Measurements from ENCODE around the gene IP6K1.

IP6K1 gene

GRCh38 chr3:49718858-49719213, 67.5 kb downstream of the IP6K1 start:
- H3K36me3 ChIP-seq (ENCODE audit: insufficient read depth, low read length), result no peaks in the 10 kb centered on the region

GRCh38 chr3:49717959-49718857, 68.1 kb downstream of the IP6K1 start:
- no peaks in the 10 kb centered on the region for H3K9me3 ChIP-seq (ENCODE audit: control insufficient read depth, insufficient read depth, low read length)
- no peaks in the 10 kb centered on the region; the same call in 1 of the 2 replicates for H3K4me1 ChIP-seq (ENCODE audit: insufficient read depth, low read length)
- H3K36me3 ChIP-seq (ENCODE audit: insufficient read depth, low read length), result no peaks in the 10 kb centered on the region
- peak overlapping the region; percentile 60 for H3K9ac ChIP-seq (ENCODE audit: low read depth, low read length)

More at GRCh38 chr3:49718858-49719213, 67.5 kb downstream of the IP6K1 start:
- Histone ChIP-seq H3K9ac (ENCODE audit: low read depth, low read length) (peak overlapping the region; percentile 60), H3K9me3 (ENCODE audit: control insufficient read depth, insufficient read depth, low read length) (no peaks in the 10 kb centered on the region), H3K4me1 (ENCODE audit: insufficient read depth, low read length) (no peaks in the 10 kb centered on the region; the same call in 1 of the 2 replicates)

GRCh38 chr3:49717211-49717958, 69.0 kb downstream of the IP6K1 start:
- Histone ChIP-seq H3K9me3 (ENCODE audit: control insufficient read depth, insufficient read depth, low read length) (no peaks in the 10 kb centered on the region), H3K4me1 (ENCODE audit: insufficient read depth, low read length) (no peaks in the 10 kb centered on the region; the same call in 1 of the 2 replicates), H3K36me3 (ENCODE audit: insufficient read depth, low read length) (no peaks in the 10 kb centered on the region), H3K9ac (ENCODE audit: low read depth, low read length) (no peak overlapping the region)

GRCh38 chr3:49716691-49717210, 69.6 kb downstream of the IP6K1 start:
- Histone ChIP-seq H3K4me1 (ENCODE audit: insufficient read depth, low read length) (no peaks in the 10 kb centered on the region; the same call in 1 of the 2 replicates), H3K9me3 (ENCODE audit: control insufficient read depth, insufficient read depth, low read length) (no peaks in the 10 kb centered on the region), H3K9ac (ENCODE audit: low read depth, low read length) (no peak overlapping the region), H3K36me3 (ENCODE audit: insufficient read depth, low read length) (no peaks in the 10 kb centered on the region)

- Histone ChIP-seq H3K9ac (ENCODE audit: low read depth, low read length) (no peak overlapping the region), H3K36me3 (ENCODE audit: insufficient read depth, low read length) (no peaks in the 10 kb centered on the region), H3K4me1 (ENCODE audit: insufficient read depth, low read length) (no peaks in the 10 kb centered on the region; the same call in 1 of the 2 replicates), H3K9me3 (ENCODE audit: control insufficient read depth, insufficient read depth, low read length) (no peaks in the 10 kb centered on the region)
Observed at GRCh38 chr3:49716169-49716568, 70.2 kb downstream of the IP6K1 start.

- no peaks in the 10 kb centered on the region for H3K9me3 ChIP-seq (ENCODE audit: control insufficient read depth, insufficient read depth, low read length)
- no peaks in the 10 kb centered on the region; the same call in 1 of the 2 replicates for H3K4me1 ChIP-seq (ENCODE audit: insufficient read depth, low read length)
- H3K9ac ChIP-seq (ENCODE audit: low read depth, low read length), result no peak overlapping the region
- H3K36me3 ChIP-seq (ENCODE audit: insufficient read depth, low read length), result peaks cover under 1% of the 10 kb centered on the region; the same call in 1 of the 2 replicates
Observed at GRCh38 chr3:49715611-49716121, 70.7 kb downstream of the IP6K1 start.

- no peak overlapping the region for H3K9ac ChIP-seq (ENCODE audit: low read depth, low read length)
- no peaks in the 10 kb centered on the region for H3K9me3 ChIP-seq (ENCODE audit: control insufficient read depth, insufficient read depth, low read length)
- peaks cover 2% of the 10 kb centered on the region; the same call in 1 of the 2 replicates for H3K36me3 ChIP-seq (ENCODE audit: insufficient read depth, low read length)
- no peaks in the 10 kb centered on the region; the same call in 1 of the 2 replicates for H3K4me1 ChIP-seq (ENCODE audit: insufficient read depth, low read length)
Observed at GRCh38 chr3:49714728-49715550, 71.4 kb downstream of the IP6K1 start.

GRCh38 chr3:49713336-49714105, 72.8 kb downstream of the IP6K1 start:
- Histone ChIP-seq H3K9me3 (ENCODE audit: control insufficient read depth, insufficient read depth, low read length) (no peaks in the 10 kb centered on the region), H3K9ac (ENCODE audit: low read depth, low read length) (no peak overlapping the region), H3K36me3 (ENCODE audit: insufficient read depth, low read length) (peaks cover 2% of the 10 kb centered on the region; the same call in 1 of the 2 replicates), H3K4me1 (ENCODE audit: insufficient read depth, low read length) (no peaks in the 10 kb centered on the region; the same call in 1 of the 2 replicates)

GRCh38 chr3:49712631-49713317, 73.6 kb downstream of the IP6K1 start:
- Histone ChIP-seq H3K4me1 (ENCODE audit: insufficient read depth, low read length) (no peaks in the 10 kb centered on the region; the same call in 1 of the 2 replicates), H3K9me3 (ENCODE audit: control insufficient read depth, insufficient read depth, low read length) (no peaks in the 10 kb centered on the region), H3K9ac (ENCODE audit: low read depth, low read length) (no peak overlapping the region), H3K36me3 (ENCODE audit: insufficient read depth, low read length) (peaks cover 2% of the 10 kb centered on the region; the same call in 1 of the 2 replicates)

GRCh38 chr3:49712166-49712565, 74.2 kb downstream of the IP6K1 start:
- Histone ChIP-seq H3K36me3 (ENCODE audit: insufficient read depth, low read length) (peaks cover 2% of the 10 kb centered on the region; the same call in 1 of the 2 replicates), H3K9me3 (ENCODE audit: control insufficient read depth, insufficient read depth, low read length) (no peaks in the 10 kb centered on the region), H3K4me1 (ENCODE audit: insufficient read depth, low read length) (no peaks in the 10 kb centered on the region), H3K9ac (ENCODE audit: low read depth, low read length) (no peak overlapping the region)

GRCh38 chr3:49711489-49711888, 74.9 kb downstream of the IP6K1 start:
- peaks cover 2% of the 10 kb centered on the region; the same call in 1 of the 2 replicates for H3K36me3 ChIP-seq (ENCODE audit: insufficient read depth, low read length)
- H3K9ac ChIP-seq (ENCODE audit: low read depth, low read length), result no peak overlapping the region
- H3K9me3 ChIP-seq (ENCODE audit: control insufficient read depth, insufficient read depth, low read length), result no peaks in the 10 kb centered on the region
- no peaks in the 10 kb centered on the region for H3K4me1 ChIP-seq (ENCODE audit: insufficient read depth, low read length)

- Histone ChIP-seq H3K4me1 (ENCODE audit: insufficient read depth, low read length) (no peaks in the 10 kb centered on the region), H3K9ac (ENCODE audit: low read depth, low read length) (no peak overlapping the region), H3K36me3 (ENCODE audit: insufficient read depth, low read length) (peaks cover 2% of the 10 kb centered on the region; the same call in 1 of the 2 replicates), H3K9me3 (ENCODE audit: control insufficient read depth, insufficient read depth, low read length) (no peaks in the 10 kb centered on the region)
Observed at GRCh38 chr3:49709852-49710251, 76.5 kb downstream of the IP6K1 start.
